ENCODE data around the gene UCN2.
A peak's percentile ranks its signal among the peaks of the same experiment; 100 is the strongest.

Gene UCN2

GRCh38 chr3:48546203-48546829 lies 17.3 kb downstream of the UCN2 start:
- TF ChIP-seq REST (IDR thresholded peaks at IDR 0.05; ENCODE audit: low read depth), result no peak
- TF ChIP-seq NFIC (IDR thresholded peaks at IDR 0.05), result peak; percentile 24; the same call in 1 of the 2 replicates

GRCh38 chr3:48544141-48544540 lies 19.4 kb downstream of the UCN2 start:
- TF ChIP-seq FOXM1 (IDR thresholded peaks at IDR 0.05; ENCODE audit: borderline replicate concordance, low read depth) (no peak), RAD21 (IDR thresholded peaks at IDR 0.05; ENCODE audit: low read depth) (no peak), EP300 (IDR thresholded peaks at IDR 0.05; ENCODE audit: borderline replicate concordance) (no peak), CREB1 (IDR thresholded peaks at IDR 0.05; ENCODE audit: low read depth) (no peak), NFIC (IDR thresholded peaks at IDR 0.05) (no peak), EGR1 (IDR thresholded peaks at IDR 0.05) (no peak), ZBTB7A (IDR thresholded peaks at IDR 0.05; ENCODE audit: low read depth) (no peak), TCF12 (IDR thresholded peaks at IDR 0.05; ENCODE audit: low read depth) (no peak), TEAD4 (IDR thresholded peaks at IDR 0.05) (no peak), USF1 (IDR thresholded peaks at IDR 0.05) (no peak), CEBPB (IDR thresholded peaks at IDR 0.05) (no peak), MAX (IDR thresholded peaks at IDR 0.05) (no peak), REST (IDR thresholded peaks at IDR 0.05; ENCODE audit: low read depth) (no peak), TAF1 (IDR thresholded peaks at IDR 0.05; ENCODE audit: low read depth) (no peak), YY1 (IDR thresholded peaks at IDR 0.05; ENCODE audit: low read depth) (no peak)

GRCh38 chr3:48543271-48543866 lies 20.2 kb downstream of the UCN2 start:
- TF ChIP-seq CREB1 (IDR thresholded peaks at IDR 0.05; ENCODE audit: low read depth) (no peak), NFIC (IDR thresholded peaks at IDR 0.05) (0 out of 2 replicates have a peak, but pooled peaks have one; percentile 20)

- no peak for TF ChIP-seq USF1 (IDR thresholded peaks at IDR 0.05)
- no peak for TF ChIP-seq MAX (IDR thresholded peaks at IDR 0.05)
- no peak for TF ChIP-seq TAF1 (IDR thresholded peaks at IDR 0.05; ENCODE audit: low read depth)
- no peak for TF ChIP-seq FOXM1 (IDR thresholded peaks at IDR 0.05; ENCODE audit: borderline replicate concordance, low read depth)
- no peak for TF ChIP-seq NFIC (IDR thresholded peaks at IDR 0.05)
- TF ChIP-seq EP300 (IDR thresholded peaks at IDR 0.05; ENCODE audit: borderline replicate concordance), result no peak
- no peak for TF ChIP-seq REST (IDR thresholded peaks at IDR 0.05; ENCODE audit: low read depth)
- TF ChIP-seq TEAD4 (IDR thresholded peaks at IDR 0.05), result no peak
- TF ChIP-seq CREB1 (IDR thresholded peaks at IDR 0.05; ENCODE audit: low read depth), result no peak
- TF ChIP-seq YY1 (IDR thresholded peaks at IDR 0.05; ENCODE audit: low read depth), result no peak
- no peak for TF ChIP-seq RAD21 (IDR thresholded peaks at IDR 0.05; ENCODE audit: low read depth)
- no peak for TF ChIP-seq TCF12 (IDR thresholded peaks at IDR 0.05; ENCODE audit: low read depth)
- TF ChIP-seq EGR1 (IDR thresholded peaks at IDR 0.05), result no peak
- TF ChIP-seq CEBPB (IDR thresholded peaks at IDR 0.05), result no peak
Observed at GRCh38 chr3:48538451-48538850, 25.1 kb downstream of the UCN2 start.

- TF ChIP-seq MAX (IDR thresholded peaks at IDR 0.05) (no peak), CREB1 (IDR thresholded peaks at IDR 0.05; ENCODE audit: low read depth) (no peak), USF1 (IDR thresholded peaks at IDR 0.05) (no peak), ZBTB7A (IDR thresholded peaks at IDR 0.05; ENCODE audit: low read depth) (no peak), CEBPB (IDR thresholded peaks at IDR 0.05) (no peak), YY1 (IDR thresholded peaks at IDR 0.05; ENCODE audit: low read depth) (no peak), EGR1 (IDR thresholded peaks at IDR 0.05) (no peak), TEAD4 (IDR thresholded peaks at IDR 0.05) (no peak), EP300 (IDR thresholded peaks at IDR 0.05; ENCODE audit: borderline replicate concordance) (no peak), RAD21 (IDR thresholded peaks at IDR 0.05; ENCODE audit: low read depth) (no peak), TAF1 (IDR thresholded peaks at IDR 0.05; ENCODE audit: low read depth) (no peak), FOXM1 (IDR thresholded peaks at IDR 0.05; ENCODE audit: borderline replicate concordance, low read depth) (no peak), TCF12 (IDR thresholded peaks at IDR 0.05; ENCODE audit: low read depth) (no peak), NFIC (IDR thresholded peaks at IDR 0.05) (no peak), REST (IDR thresholded peaks at IDR 0.05; ENCODE audit: low read depth) (no peak)
Observed at GRCh38 chr3:48536785-48537184, 26.8 kb downstream of the UCN2 start.

Data from Ishikawa (cell line).